ENCODE measurements around the gene IL3RA. TPM values are rescaled to one million over a fixed set of nuclear protein-coding genes. Genes with fewer than 3 reads are reported as not detected.

The IL3RA gene
- polyA plus RNA-seq, 1 of the 3 experiments (the other 2 are of a cell fraction), result not detected

- DNase-seq, result peak; percentile 81
- WGBS (ENCODE audit: low lambda C conversion rate), result 1% methylated on average over 29 of the region's 76 CpGs
- ChIA-PET CTCF (no interaction called here), POLR2A (no interaction called here)
- no peak overlapping the region for H2AFZ ChIP-seq (ENCODE audit: low read depth)
- H4K20me1 ChIP-seq (ENCODE audit: insufficient read depth), result peaks cover 40% of the 10 kb centered on the region
- no peaks in the 10 kb centered on the region for H3K27me3 ChIP-seq (ENCODE audit: insufficient read depth)
- H3F3A ChIP-seq (replicated peaks; ENCODE audit: insufficient read depth), result peaks cover 14% of the 10 kb centered on the region
- H3K4me3 ChIP-seq (ENCODE audit: low read depth in 2 of 2, low read length in 1 of 2), result peak overlapping the region; percentile 80 to 81
- TF ChIP-seq POLR2AphosphoS5 (IDR thresholded peaks at IDR 0.05; ENCODE audit: low read depth, low read length) (no peak), SIN3A (IDR thresholded peaks at IDR 0.05; ENCODE audit: borderline replicate concordance, low read depth, low read length) (0 out of 2 replicates have a peak, but pooled peaks have one; percentile 11), MAX (IDR thresholded peaks at IDR 0.05; ENCODE audit: low read depth) (peak; percentile 79), EP300 (IDR thresholded peaks at IDR 0.05; ENCODE audit: borderline replicate concordance in 1 of 2, low read depth in 1 of 2, low read length in 1 of 2) (0 out of 4 replicates have a peak, but pooled peaks of 1 of the 2 experiments have one; percentile 15)
- H3K4me1 ChIP-seq (ENCODE audit: control insufficient read depth in 1 of 2, insufficient read depth in 2 of 2, low read depth in 1 of 2, low read length in 1 of 2), result peaks cover 7 to 21% of the 10 kb centered on the region in 2 experiments; a peak in 2 of 4 replicates
- peaks cover 77% of the 10 kb centered on the region for H3K79me2 ChIP-seq (ENCODE audit: insufficient read depth)
- H3K36me3 ChIP-seq (replicated peaks in 1 of 2; ENCODE audit: control insufficient read depth in 1 of 2, insufficient read depth in 2 of 2, low read length in 1 of 2), result peaks cover 24 to 39% of the 10 kb centered on the region in 2 experiments
- no peaks in the 10 kb centered on the region for H3K9me2 ChIP-seq
- peak overlapping the region; percentile 88 to 95 for H3K27ac ChIP-seq (ENCODE audit: low read depth in 2 of 2, low read length in 1 of 2)
- peak overlapping the region; percentile 99 for H3K4me2 ChIP-seq
- peak overlapping the region; percentile 96 for H3K9ac ChIP-seq
- H3K9me3 ChIP-seq, result no peaks in the 10 kb centered on the region
Observed at GRCh38 chrX:1392376-1393068, 55.9 kb downstream of the IL3RA start.

GRCh38 chrX:1393871-1394615 lies 57.5 kb downstream of the IL3RA start:
- peak overlapping the region in 1 of 2 experiments; percentile 69; a peak in 2 of 4 replicates for H3K4me3 ChIP-seq (ENCODE audit: low read depth in 2 of 2, low read length in 1 of 2)

More at GRCh38 chrX:1393871-1394615, 57.5 kb downstream of the IL3RA start:
- Histone ChIP-seq H3K4me1 (ENCODE audit: control insufficient read depth in 1 of 2, insufficient read depth in 2 of 2, low read depth in 1 of 2, low read length in 1 of 2) (peaks cover 5 to 21% of the 10 kb centered on the region in 2 experiments; a peak in 2 of 4 replicates), H3K9me3 (no peaks in the 10 kb centered on the region), H4K20me1 (ENCODE audit: insufficient read depth) (peaks cover 24% of the 10 kb centered on the region), H3K79me2 (ENCODE audit: insufficient read depth) (peaks cover 62% of the 10 kb centered on the region), H3K27me3 (ENCODE audit: insufficient read depth) (no peaks in the 10 kb centered on the region), H3F3A (replicated peaks; ENCODE audit: insufficient read depth) (peaks cover 7% of the 10 kb centered on the region), H3K36me3 (replicated peaks in 1 of 2; ENCODE audit: control insufficient read depth in 1 of 2, insufficient read depth in 2 of 2, low read length in 1 of 2) (peaks cover 9 to 23% of the 10 kb centered on the region in 2 experiments), H3K9me2 (no peaks in the 10 kb centered on the region), H2AFZ (ENCODE audit: low read depth) (no peak overlapping the region), H3K9ac (peak overlapping the region; percentile 96; the same call in 1 of the 2 replicates), H3K27ac (ENCODE audit: low read depth in 2 of 2, low read length in 1 of 2) (no peak overlapping the region), H3K4me2 (peak overlapping the region; percentile 99)
- ChIA-PET CTCF (no interaction called here), POLR2A (no interaction called here)
- 79% methylated on average over 16 of the region's 16 CpGs for WGBS (ENCODE audit: low lambda C conversion rate)
- TF ChIP-seq EP300 (IDR thresholded peaks at IDR 0.05; ENCODE audit: borderline replicate concordance in 1 of 2, low read depth in 1 of 2, low read length in 1 of 2) (no peak), USF1 (IDR thresholded peaks at IDR 0.05; ENCODE audit: borderline replicate concordance, low read depth) (no peak), YY1 (IDR thresholded peaks at IDR 0.05; ENCODE audit: low read depth) (no peak), EZH2phosphoT487 (IDR thresholded peaks at IDR 0.05; ENCODE audit: borderline replicate concordance, low read depth) (no peak), RFX5 (IDR thresholded peaks at IDR 0.05; ENCODE audit: low read length) (no peak), NFIC (IDR thresholded peaks at IDR 0.05; ENCODE audit: borderline replicate concordance) (no peak), FOXJ3 (CRISPR knock-in tag; IDR thresholded peaks at IDR 0.05) (no peak), GATA2 (CRISPR knock-in tag; IDR thresholded peaks at IDR 0.05) (no peak), IRF3 (IDR thresholded peaks at IDR 0.05; ENCODE audit: low read depth, low read length) (no peak), RCOR1 (IDR thresholded peaks at IDR 0.05; ENCODE audit: low read length) (no peak), TAF1 (IDR thresholded peaks at IDR 0.05; ENCODE audit: borderline replicate concordance, low read depth, low read length) (no peak), USF2 (IDR thresholded peaks at IDR 0.05; ENCODE audit: borderline replicate concordance, low read depth, low read length) (no peak), SMC3 (IDR thresholded peaks at IDR 0.05; ENCODE audit: low read depth, low read length) (no peak), MXI1 (IDR thresholded peaks at IDR 0.05; ENCODE audit: low read depth, low read length) (no peak), ELF1 (IDR thresholded peaks at IDR 0.05) (no peak), RXRA (IDR thresholded peaks at IDR 0.05; ENCODE audit: borderline replicate concordance, low read depth) (no peak)
- TF ChIP-seq, protein P1, sequence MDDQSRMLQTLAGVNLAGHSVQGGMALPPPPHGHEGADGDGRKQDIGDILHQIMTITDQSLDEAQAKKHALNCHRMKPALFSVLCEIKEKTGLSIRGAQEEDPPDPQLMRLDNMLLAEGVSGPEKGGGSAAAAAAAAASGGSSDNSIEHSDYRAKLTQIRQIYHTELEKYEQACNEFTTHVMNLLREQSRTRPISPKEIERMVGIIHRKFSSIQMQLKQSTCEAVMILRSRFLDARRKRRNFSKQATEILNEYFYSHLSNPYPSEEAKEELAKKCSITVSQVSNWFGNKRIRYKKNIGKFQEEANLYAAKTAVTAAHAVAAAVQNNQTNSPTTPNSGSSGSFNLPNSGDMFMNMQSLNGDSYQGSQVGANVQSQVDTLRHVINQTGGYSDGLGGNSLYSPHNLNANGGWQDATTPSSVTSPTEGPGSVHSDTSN (IDR thresholded peaks at IDR 0.05), result no peak
- DNase-seq, result no peak

All from SK-N-SH (cell line).